Measurements from ENCODE around the gene ATAD3B. TPM values are rescaled to one million over a fixed set of nuclear protein-coding genes. Genes with fewer than 3 reads are reported as not detected.

Gene ATAD3B
- total RNA-seq, 1 experiment from 2014 or later, result 62.9 TPM

GRCh38 chr1:1436630-1437032 is 34.9 kb upstream of the ATAD3B start:
- H3K9ac ChIP-seq (ENCODE audit: low read length), result peak overlapping the region; percentile 88
- TF ChIP-seq TCF7L2 (IDR thresholded peaks at IDR 0.05; ENCODE audit: borderline replicate concordance, extremely low read depth, insufficient read depth, insufficient read length), result no peak
- TF ChIP-seq MAX (IDR thresholded peaks at IDR 0.05), result no peak
- no peak for TF ChIP-seq JUND (IDR thresholded peaks at IDR 0.05)
- TF ChIP-seq CBX3 (IDR thresholded peaks at IDR 0.05; ENCODE audit: low read depth), result no peak
- TF ChIP-seq ZFX (IDR thresholded peaks at IDR 0.05), result no peak
- TF ChIP-seq EGR1 (IDR thresholded peaks at IDR 0.05; ENCODE audit: low read depth), result no peak
- no peak for TF ChIP-seq SIN3A (IDR thresholded peaks at IDR 0.05; ENCODE audit: low read depth)
- no peak for TF ChIP-seq CTCF (IDR thresholded peaks at IDR 0.05 in 2 of 3, conservative IDR thresholded peaks at IDR 0.05 in 1 of 3; ENCODE audit: borderline replicate concordance in 1 of 3, insufficient read depth in 1 of 3, low read depth in 2 of 3, low read length in 2 of 3)
- TF ChIP-seq EZH2 (IDR thresholded peaks at IDR 0.05), result no peak
- no peak for TF ChIP-seq SP1 (IDR thresholded peaks at IDR 0.05; ENCODE audit: low read depth)
- TF ChIP-seq EZH2phosphoT487 (IDR thresholded peaks at IDR 0.05; ENCODE audit: borderline replicate concordance), result no peak
- no peak for TF ChIP-seq RAD21 (IDR thresholded peaks at IDR 0.05; ENCODE audit: low read depth)
- TF ChIP-seq REST (IDR thresholded peaks at IDR 0.05; ENCODE audit: low read depth), result no peak
- no peak for TF ChIP-seq ZNF274 (IDR thresholded peaks at IDR 0.05; ENCODE audit: low read depth, low read length)
- no peak for TF ChIP-seq YY1 (IDR thresholded peaks at IDR 0.05; ENCODE audit: extremely low read depth, insufficient replicate concordance, low read depth, low read length)
- no peak for TF ChIP-seq POLR2AphosphoS5 (IDR thresholded peaks at IDR 0.05; ENCODE audit: low read depth, low read length)
- TF ChIP-seq SRF (IDR thresholded peaks at IDR 0.05; ENCODE audit: low read depth), result no peak
- no peak for TF ChIP-seq CEBPB (IDR thresholded peaks at IDR 0.05; ENCODE audit: low read depth)
- no peaks in the 10 kb centered on the region for H3K27me3 ChIP-seq (ENCODE audit: insufficient read depth, low read length)
- no peaks in the 10 kb centered on the region for H4K20me1 ChIP-seq (ENCODE audit: insufficient read depth)
- no peaks in the 10 kb centered on the region for H3K9me3 ChIP-seq (ENCODE audit: control insufficient read depth in 1 of 2, insufficient read depth in 1 of 2, low read depth in 1 of 2, low read length in 2 of 2)
- peak overlapping the region; percentile 80 to 92 for H3K4me3 ChIP-seq (replicated peaks in 1 of 2; ENCODE audit: low read depth in 1 of 2, low read length in 2 of 2)
- intact Hi-C loops (cut with micrococcal nuclease), result no loop called here
- RAD21 ChIA-PET (ENCODE audit: low non-redundant PET in 1 of 2, low total read pairs in 2 of 2, uncharacterized antibody in 2 of 2, unreplicated experiment in 2 of 2), result no interaction called here
- H3K4me2 ChIP-seq (ENCODE audit: low read length), result peak overlapping the region; percentile 99
- H3K27ac ChIP-seq (ENCODE audit: low read depth, low read length), result peak overlapping the region; percentile 99; the same call in 1 of the 2 replicates
- DNase-seq (ENCODE audit: low read depth, low spot score) (no peak), ATAC-seq (no peak)
- CTCF ChIA-PET, result no interaction called here
- peaks cover 48 to 63% of the 10 kb centered on the region in 2 experiments for H3K4me1 ChIP-seq (ENCODE audit: control insufficient read depth in 1 of 2, insufficient read depth in 2 of 2, low read length in 2 of 2)
- POLR2A ChIA-PET, result no interaction called here
- no peaks in the 10 kb centered on the region for H3K9me2 ChIP-seq (ENCODE audit: insufficient read depth)
- no peaks in the 10 kb centered on the region for H3K36me3 ChIP-seq (ENCODE audit: control insufficient read depth in 1 of 2, insufficient read depth in 2 of 2, low read length in 2 of 2)
- H3K79me2 ChIP-seq (ENCODE audit: insufficient read depth, low read length), result peaks cover 33% of the 10 kb centered on the region; the same call in 1 of the 2 replicates
- H2AFZ ChIP-seq (ENCODE audit: low read depth, low read length, poor library complexity, severe bottlenecking), result no peak overlapping the region
- no TSS peak for BruUV-seq (replicated peaks)
